ENCODE measurements around the gene DLG2.
"Not testable (repeated sequence)": the region's sequence is repeated elsewhere in the genome, so short reads cannot be mapped to it uniquely, and the experiment has no call there.

Gene DLG2

GRCh38 chr11:85423316-85423715 lies 203.8 kb downstream of the DLG2 start:
- no peaks in the 10 kb centered on the region for H3K4me1 ChIP-seq (ENCODE audit: insufficient read depth, low read length)
- no peaks in the 10 kb centered on the region for H3K36me3 ChIP-seq (ENCODE audit: insufficient read depth, low read length)
- H3K27me3 ChIP-seq (ENCODE audit: control insufficient read depth in 1 of 2, insufficient read depth in 2 of 2, low read length in 2 of 2) = no peaks in the 10 kb centered on the region
- no peak overlapping the region for H3K27ac ChIP-seq (ENCODE audit: low read depth, low read length)
- peaks cover 3% of the 10 kb centered on the region for H3K9me3 ChIP-seq (ENCODE audit: low read length)
- no peak overlapping the region for H3K4me3 ChIP-seq (ENCODE audit: low read depth in 1 of 2, low read length in 2 of 2)
- no peak overlapping the region for H3K9ac ChIP-seq (ENCODE audit: low read length)

GRCh38 chr11:85414175-85414574 lies 213.0 kb downstream of the DLG2 start:
- H3K4me3 ChIP-seq (ENCODE audit: low read depth in 1 of 2, low read length in 2 of 2) = no peak overlapping the region
- no peaks in the 10 kb centered on the region for H3K9me3 ChIP-seq (ENCODE audit: low read length)
- no peaks in the 10 kb centered on the region for H3K27me3 ChIP-seq (ENCODE audit: control insufficient read depth in 1 of 2, insufficient read depth in 2 of 2, low read length in 2 of 2)
- no peaks in the 10 kb centered on the region for H3K36me3 ChIP-seq (ENCODE audit: insufficient read depth, low read length)
- no peak overlapping the region for H3K9ac ChIP-seq (ENCODE audit: low read length)
- no peak overlapping the region for H3K27ac ChIP-seq (ENCODE audit: low read depth, low read length)
- no peaks in the 10 kb centered on the region for H3K4me1 ChIP-seq (ENCODE audit: insufficient read depth, low read length)

- no peak overlapping the region for H3K4me3 ChIP-seq (ENCODE audit: low read depth in 1 of 2, low read length in 2 of 2)
- no peaks in the 10 kb centered on the region for H3K36me3 ChIP-seq (ENCODE audit: insufficient read depth, low read length)
- H3K27me3 ChIP-seq (ENCODE audit: control insufficient read depth in 1 of 2, insufficient read depth in 2 of 2, low read length in 2 of 2) = no peaks in the 10 kb centered on the region
- no peaks in the 10 kb centered on the region for H3K4me1 ChIP-seq (ENCODE audit: insufficient read depth, low read length)
- no peak overlapping the region for H3K9ac ChIP-seq (ENCODE audit: low read length)
- no peak overlapping the region for H3K27ac ChIP-seq (ENCODE audit: low read depth, low read length)
- H3K9me3 ChIP-seq (ENCODE audit: low read length) = no peaks in the 10 kb centered on the region
Measured at GRCh38 chr11:85407648-85408047, 219.5 kb downstream of the DLG2 start.

- Histone ChIP-seq H3K9me3 (ENCODE audit: low read length) (no peaks in the 10 kb centered on the region), H3K27me3 (ENCODE audit: control insufficient read depth in 1 of 2, insufficient read depth in 2 of 2, low read length in 2 of 2) (no peaks in the 10 kb centered on the region), H3K27ac (ENCODE audit: low read depth, low read length) (no peak overlapping the region), H3K9ac (ENCODE audit: low read length) (no peak overlapping the region), H3K36me3 (ENCODE audit: insufficient read depth, low read length) (no peaks in the 10 kb centered on the region), H3K4me3 (ENCODE audit: low read depth in 1 of 2, low read length in 2 of 2) (no peak overlapping the region), H3K4me1 (ENCODE audit: insufficient read depth, low read length) (no peaks in the 10 kb centered on the region)
Measured at GRCh38 chr11:85406841-85407240, 220.3 kb downstream of the DLG2 start.

GRCh38 chr11:85406316-85406715 lies 220.8 kb downstream of the DLG2 start:
- no peak overlapping the region for H3K27ac ChIP-seq (ENCODE audit: low read depth, low read length)
- H3K4me3 ChIP-seq (ENCODE audit: low read depth in 1 of 2, low read length in 2 of 2) = no peak overlapping the region
- no peaks in the 10 kb centered on the region for H3K4me1 ChIP-seq (ENCODE audit: insufficient read depth, low read length)
- no peaks in the 10 kb centered on the region for H3K36me3 ChIP-seq (ENCODE audit: insufficient read depth, low read length)
- H3K27me3 ChIP-seq (ENCODE audit: control insufficient read depth in 1 of 2, insufficient read depth in 2 of 2, low read length in 2 of 2) = no peaks in the 10 kb centered on the region
- H3K9ac ChIP-seq (ENCODE audit: low read length) = no peak overlapping the region
- H3K9me3 ChIP-seq (ENCODE audit: low read length) = no peaks in the 10 kb centered on the region

- not testable (repeated sequence) for H3K36me3 ChIP-seq (ENCODE audit: insufficient read depth, low read length); H3K4me3 ChIP-seq (ENCODE audit: low read depth in 1 of 2, low read length in 2 of 2); H3K4me1 ChIP-seq (ENCODE audit: insufficient read depth, low read length); H3K27ac ChIP-seq (ENCODE audit: low read depth, low read length); H3K9me3 ChIP-seq (ENCODE audit: low read length); H3K9ac ChIP-seq (ENCODE audit: low read length); H3K27me3 ChIP-seq (ENCODE audit: control insufficient read depth in 1 of 2, insufficient read depth in 2 of 2, low read length in 2 of 2)
Measured at GRCh38 chr11:85395515-85396055, 231.6 kb downstream of the DLG2 start.

GRCh38 chr11:85394283-85394682 lies 232.9 kb downstream of the DLG2 start:
- H3K36me3 ChIP-seq (ENCODE audit: insufficient read depth, low read length) = no peaks in the 10 kb centered on the region
- no peak overlapping the region for H3K9ac ChIP-seq (ENCODE audit: low read length)
- no peak overlapping the region for H3K4me3 ChIP-seq (ENCODE audit: low read depth in 1 of 2, low read length in 2 of 2)
- H3K27me3 ChIP-seq (ENCODE audit: control insufficient read depth in 1 of 2, insufficient read depth in 2 of 2, low read length in 2 of 2) = no peaks in the 10 kb centered on the region
- no peak overlapping the region for H3K27ac ChIP-seq (ENCODE audit: low read depth, low read length)
- no peaks in the 10 kb centered on the region for H3K4me1 ChIP-seq (ENCODE audit: insufficient read depth, low read length)
- no peaks in the 10 kb centered on the region for H3K9me3 ChIP-seq (ENCODE audit: low read length)

- Histone ChIP-seq H3K9me3 (ENCODE audit: low read length) (no peaks in the 10 kb centered on the region), H3K4me1 (ENCODE audit: insufficient read depth, low read length) (no peaks in the 10 kb centered on the region), H3K36me3 (ENCODE audit: insufficient read depth, low read length) (no peaks in the 10 kb centered on the region), H3K27ac (ENCODE audit: low read depth, low read length) (no peak overlapping the region), H3K4me3 (ENCODE audit: low read depth in 1 of 2, low read length in 2 of 2) (no peak overlapping the region), H3K27me3 (ENCODE audit: control insufficient read depth in 1 of 2, insufficient read depth in 2 of 2, low read length in 2 of 2) (no peaks in the 10 kb centered on the region), H3K9ac (ENCODE audit: low read length) (no peak overlapping the region)
Measured at GRCh38 chr11:85391141-85391540, 236.0 kb downstream of the DLG2 start.

GRCh38 chr11:85385547-85385946 lies 241.6 kb downstream of the DLG2 start:
- Histone ChIP-seq H3K4me1 (ENCODE audit: insufficient read depth, low read length) (no peaks in the 10 kb centered on the region), H3K9ac (ENCODE audit: low read length) (no peak overlapping the region), H3K9me3 (ENCODE audit: low read length) (no peaks in the 10 kb centered on the region), H3K27me3 (ENCODE audit: control insufficient read depth in 1 of 2, insufficient read depth in 2 of 2, low read length in 2 of 2) (no peaks in the 10 kb centered on the region), H3K4me3 (ENCODE audit: low read depth in 1 of 2, low read length in 2 of 2) (no peak overlapping the region), H3K36me3 (ENCODE audit: insufficient read depth, low read length) (no peaks in the 10 kb centered on the region), H3K27ac (ENCODE audit: low read depth, low read length) (no peak overlapping the region)

GRCh38 chr11:85385111-85385510 lies 242.0 kb downstream of the DLG2 start:
- no peaks in the 10 kb centered on the region for H3K9me3 ChIP-seq (ENCODE audit: low read length)
- no peak overlapping the region for H3K9ac ChIP-seq (ENCODE audit: low read length)
- no peaks in the 10 kb centered on the region for H3K27me3 ChIP-seq (ENCODE audit: control insufficient read depth in 1 of 2, insufficient read depth in 2 of 2, low read length in 2 of 2)
- H3K4me3 ChIP-seq (ENCODE audit: low read depth in 1 of 2, low read length in 2 of 2) = no peak overlapping the region
- H3K4me1 ChIP-seq (ENCODE audit: insufficient read depth, low read length) = no peaks in the 10 kb centered on the region
- H3K27ac ChIP-seq (ENCODE audit: low read depth, low read length) = no peak overlapping the region
- H3K36me3 ChIP-seq (ENCODE audit: insufficient read depth, low read length) = no peaks in the 10 kb centered on the region

GRCh38 chr11:85379066-85379465 lies 248.1 kb downstream of the DLG2 start:
- Histone ChIP-seq H3K4me1 (ENCODE audit: insufficient read depth, low read length) (no peaks in the 10 kb centered on the region), H3K27ac (ENCODE audit: low read depth, low read length) (no peak overlapping the region), H3K36me3 (ENCODE audit: insufficient read depth, low read length) (no peaks in the 10 kb centered on the region), H3K4me3 (ENCODE audit: low read depth in 1 of 2, low read length in 2 of 2) (no peak overlapping the region), H3K9ac (ENCODE audit: low read length) (no peak overlapping the region), H3K9me3 (ENCODE audit: low read length) (no peaks in the 10 kb centered on the region), H3K27me3 (ENCODE audit: control insufficient read depth in 1 of 2, insufficient read depth in 2 of 2, low read length in 2 of 2) (no peaks in the 10 kb centered on the region)

GRCh38 chr11:85377901-85378300 lies 249.2 kb downstream of the DLG2 start:
- Histone ChIP-seq H3K9ac (ENCODE audit: low read length) (no peak overlapping the region), H3K27me3 (ENCODE audit: control insufficient read depth in 1 of 2, insufficient read depth in 2 of 2, low read length in 2 of 2) (no peaks in the 10 kb centered on the region), H3K27ac (ENCODE audit: low read depth, low read length) (no peak overlapping the region), H3K4me3 (ENCODE audit: low read depth in 1 of 2, low read length in 2 of 2) (no peak overlapping the region), H3K4me1 (ENCODE audit: insufficient read depth, low read length) (no peaks in the 10 kb centered on the region), H3K9me3 (ENCODE audit: low read length) (no peaks in the 10 kb centered on the region), H3K36me3 (ENCODE audit: insufficient read depth, low read length) (no peaks in the 10 kb centered on the region)
